ENCODE measurements around the gene DNAH1. TPM values are rescaled to one million over a fixed set of nuclear protein-coding genes. Genes with fewer than 3 reads are reported as not detected.
"Not testable (repeated sequence)": the region's sequence is repeated elsewhere in the genome, so short reads cannot be mapped to it uniquely, and the experiment has no call there.

Gene DNAH1
- 0.48 and 2.0 TPM in 2 replicates for total RNA-seq (2014; rRNA removed; shearing (Covaris generic))

GRCh38 chr3:52315977-52316764 lies at the start of gene DNAH1:
Gene DNAH1, plus strand, starts transcription at chr3:52316319. Its CDS starts 6,124 bp downstream, at chr3:52322443.
- no peaks in the 10 kb centered on the region for H3K36me3 ChIP-seq (replicated peaks; ENCODE audit: control insufficient read depth, insufficient read depth, low read length)
- no peak for DNase-seq
- H3K4me3 ChIP-seq (ENCODE audit: insufficient read depth, low read depth, low read length), result peak within 1 kb of the TSS; percentile 35; the same call in 1 of the 2 replicates
- H3K27me3 ChIP-seq (ENCODE audit: control insufficient read depth, insufficient read depth, low read length), result peaks cover 3% of the 10 kb centered on the region; the same call in 1 of the 2 replicates

GRCh38 chr3:52268036-52268435 lies 48.1 kb upstream of the DNAH1 start:
- peaks cover 28% of the 10 kb centered on the region for H3K36me3 ChIP-seq (replicated peaks; ENCODE audit: control insufficient read depth, insufficient read depth, low read length)
- DNase-seq, result no peak
- H3K27me3 ChIP-seq (ENCODE audit: control insufficient read depth, insufficient read depth, low read length), result no peaks in the 10 kb centered on the region
- no peak overlapping the region for H3K4me3 ChIP-seq (ENCODE audit: insufficient read depth, low read depth, low read length)

GRCh38 chr3:52269776-52270175 lies 46.3 kb upstream of the DNAH1 start:
- no peak for DNase-seq
- H3K36me3 ChIP-seq (replicated peaks; ENCODE audit: control insufficient read depth, insufficient read depth, low read length), result peaks cover 22% of the 10 kb centered on the region
- no peak overlapping the region for H3K4me3 ChIP-seq (ENCODE audit: insufficient read depth, low read depth, low read length)
- no peaks in the 10 kb centered on the region for H3K27me3 ChIP-seq (ENCODE audit: control insufficient read depth, insufficient read depth, low read length)

- H3K36me3 ChIP-seq (replicated peaks; ENCODE audit: control insufficient read depth, insufficient read depth, low read length), result peaks cover 22% of the 10 kb centered on the region
- no peak overlapping the region for H3K4me3 ChIP-seq (ENCODE audit: insufficient read depth, low read depth, low read length)
- DNase-seq, result no peak
- H3K27me3 ChIP-seq (ENCODE audit: control insufficient read depth, insufficient read depth, low read length), result no peaks in the 10 kb centered on the region
Observed at GRCh38 chr3:52270252-52270754, 45.8 kb upstream of the DNAH1 start.

GRCh38 chr3:52272172-52272571 lies 43.9 kb upstream of the DNAH1 start:
- peaks cover 15% of the 10 kb centered on the region for H3K36me3 ChIP-seq (replicated peaks; ENCODE audit: control insufficient read depth, insufficient read depth, low read length)

GRCh38 chr3:52272831-52273230 lies 43.3 kb upstream of the DNAH1 start:
- DNase-seq, result no peak
- no peak overlapping the region for H3K4me3 ChIP-seq (ENCODE audit: insufficient read depth, low read depth, low read length)
- H3K27me3 ChIP-seq (ENCODE audit: control insufficient read depth, insufficient read depth, low read length), result no peaks in the 10 kb centered on the region
- H3K36me3 ChIP-seq (replicated peaks; ENCODE audit: control insufficient read depth, insufficient read depth, low read length), result peaks cover 12% of the 10 kb centered on the region

More at GRCh38 chr3:52272172-52272571, 43.9 kb upstream of the DNAH1 start:
- DNase-seq; H3K4me3 ChIP-seq (ENCODE audit: insufficient read depth, low read depth, low read length); H3K27me3 ChIP-seq (ENCODE audit: control insufficient read depth, insufficient read depth, low read length): not testable (repeated sequence)

GRCh38 chr3:52274781-52275180 lies 41.3 kb upstream of the DNAH1 start:
- H3K4me3 ChIP-seq (ENCODE audit: insufficient read depth, low read depth, low read length); DNase-seq; H3K36me3 ChIP-seq (replicated peaks; ENCODE audit: control insufficient read depth, insufficient read depth, low read length); H3K27me3 ChIP-seq (ENCODE audit: control insufficient read depth, insufficient read depth, low read length): not testable (repeated sequence)

GRCh38 chr3:52277071-52277964 lies 38.8 kb upstream of the DNAH1 start:
- DNase-seq, result peak; percentile 79
- Histone ChIP-seq H3K36me3 (replicated peaks; ENCODE audit: control insufficient read depth, insufficient read depth, low read length) (peaks cover 3% of the 10 kb centered on the region), H3K4me3 (ENCODE audit: insufficient read depth, low read depth, low read length) (peak overlapping the region; percentile 91), H3K27me3 (ENCODE audit: control insufficient read depth, insufficient read depth, low read length) (no peaks in the 10 kb centered on the region)

- no peaks in the 10 kb centered on the region for H3K36me3 ChIP-seq (replicated peaks; ENCODE audit: control insufficient read depth, insufficient read depth, low read length)
- peak; percentile 89 for DNase-seq
- H3K27me3 ChIP-seq (ENCODE audit: control insufficient read depth, insufficient read depth, low read length), result no peaks in the 10 kb centered on the region
- peak overlapping the region; percentile 91 for H3K4me3 ChIP-seq (ENCODE audit: insufficient read depth, low read depth, low read length)
Observed at GRCh38 chr3:52277972-52278509, 38.1 kb upstream of the DNAH1 start.

- peak; percentile 99 for DNase-seq
- no peaks in the 10 kb centered on the region; the same call in 1 of the 2 replicates for H3K36me3 ChIP-seq (replicated peaks; ENCODE audit: control insufficient read depth, insufficient read depth, low read length)
Observed at GRCh38 chr3:52278510-52279069, 37.5 kb upstream of the DNAH1 start, which contains the start of gene WDR82. Gene WDR82, minus strand, starts transcription at chr3:52278649. Its CDS starts 288 bp downstream, at chr3:52278361.

GRCh38 chr3:52279596-52279995 lies 36.5 kb upstream of the DNAH1 start:
- no peak for DNase-seq
- Histone ChIP-seq H3K36me3 (replicated peaks; ENCODE audit: control insufficient read depth, insufficient read depth, low read length) (no peaks in the 10 kb centered on the region; the same call in 1 of the 2 replicates), H3K27me3 (ENCODE audit: control insufficient read depth, insufficient read depth, low read length) (no peaks in the 10 kb centered on the region), H3K4me3 (ENCODE audit: insufficient read depth, low read depth, low read length) (no peak overlapping the region)

More at GRCh38 chr3:52278510-52279069, 37.5 kb upstream of the DNAH1 start, which contains the start of gene WDR82:
- H3K27me3 ChIP-seq (ENCODE audit: control insufficient read depth, insufficient read depth, low read length), result no peaks in the 10 kb centered on the region
- peak within 1 kb of the TSS; percentile 91 for H3K4me3 ChIP-seq (ENCODE audit: insufficient read depth, low read depth, low read length)

- no peak for DNase-seq
- Histone ChIP-seq H3K36me3 (replicated peaks; ENCODE audit: control insufficient read depth, insufficient read depth, low read length) (no peaks in the 10 kb centered on the region; the same call in 1 of the 2 replicates), H3K4me3 (ENCODE audit: insufficient read depth, low read depth, low read length) (no peak overlapping the region), H3K27me3 (ENCODE audit: control insufficient read depth, insufficient read depth, low read length) (no peaks in the 10 kb centered on the region)
Observed at GRCh38 chr3:52280050-52280461, 36.1 kb upstream of the DNAH1 start.

- Histone ChIP-seq H3K4me3 (ENCODE audit: insufficient read depth, low read depth, low read length) (no peak overlapping the region), H3K27me3 (ENCODE audit: control insufficient read depth, insufficient read depth, low read length) (no peaks in the 10 kb centered on the region), H3K36me3 (replicated peaks; ENCODE audit: control insufficient read depth, insufficient read depth, low read length) (no peaks in the 10 kb centered on the region; the same call in 1 of the 2 replicates)
- no peak for DNase-seq
Observed at GRCh38 chr3:52281981-52282801, 33.9 kb upstream of the DNAH1 start.
